ENCODE data around the gene USP5.

USP5 gene

DNA sequence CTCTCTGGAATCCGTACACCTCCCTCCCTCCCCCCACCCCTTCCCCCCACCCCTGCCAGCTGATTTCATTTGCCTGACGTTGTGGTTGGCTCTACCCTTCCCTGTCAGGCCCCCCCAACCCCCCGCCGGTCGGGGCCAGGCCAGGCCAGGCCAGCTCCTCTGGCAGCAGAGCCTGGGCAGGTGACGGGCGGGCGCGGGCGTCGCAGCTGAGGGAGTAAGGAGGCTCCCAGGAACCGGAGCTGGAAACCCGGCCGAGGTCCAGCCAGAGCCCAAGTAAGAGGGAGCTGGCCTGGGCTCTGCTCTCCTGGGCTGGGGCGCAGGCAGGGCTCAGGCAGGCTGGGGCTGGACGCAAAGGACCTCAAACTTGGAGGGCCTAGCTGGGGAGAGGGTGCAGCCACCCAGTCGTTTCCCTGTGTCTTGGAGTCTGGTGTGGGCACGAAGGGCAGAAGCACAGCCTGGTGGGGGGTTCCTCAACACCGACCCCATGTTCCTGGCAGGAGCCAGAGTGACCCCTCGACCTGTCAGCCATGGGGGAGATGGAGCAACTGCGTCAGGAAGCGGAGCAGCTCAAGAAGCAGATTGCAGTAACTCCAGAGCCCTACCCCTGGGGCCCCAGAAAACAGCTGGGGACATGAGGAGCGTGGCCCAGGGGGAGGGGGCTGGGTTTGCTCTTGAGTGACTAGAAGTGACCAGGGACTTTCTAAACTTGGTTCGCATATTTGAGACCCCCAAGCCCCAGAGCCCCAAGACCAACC lies 11.0 kb upstream of the USP5 start, which contains the start of gene GNB3:
TSS of gene GNB3 (plus strand) at position 165 of the 755 bp plus-strand sequence. CDS start at position 528, 363 bp downstream.
- no peak for DNase-seq (ENCODE audit: low read depth, low spot score)

DNA sequence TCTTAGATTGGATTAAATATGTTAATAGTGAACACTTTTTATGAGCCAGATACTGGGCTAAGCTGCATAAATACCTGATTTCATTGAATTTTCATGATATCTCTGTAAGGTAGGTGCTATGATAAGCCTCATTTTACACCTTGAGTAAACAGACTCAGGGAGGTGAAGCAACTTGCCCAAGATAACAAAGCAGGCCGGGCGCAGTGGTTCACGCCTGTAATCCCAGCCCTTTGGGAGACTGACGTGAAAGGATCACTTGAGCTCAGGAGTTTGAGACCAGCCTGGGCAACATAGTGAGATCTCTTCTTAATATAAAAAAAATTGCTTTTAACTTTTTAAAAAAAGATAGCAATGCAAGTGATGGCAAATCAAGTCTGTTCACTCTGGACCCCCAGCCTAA lies 9.9 kb upstream of the USP5 start:
- DNase-seq (ENCODE audit: low read depth, low spot score): no peak

DNA sequence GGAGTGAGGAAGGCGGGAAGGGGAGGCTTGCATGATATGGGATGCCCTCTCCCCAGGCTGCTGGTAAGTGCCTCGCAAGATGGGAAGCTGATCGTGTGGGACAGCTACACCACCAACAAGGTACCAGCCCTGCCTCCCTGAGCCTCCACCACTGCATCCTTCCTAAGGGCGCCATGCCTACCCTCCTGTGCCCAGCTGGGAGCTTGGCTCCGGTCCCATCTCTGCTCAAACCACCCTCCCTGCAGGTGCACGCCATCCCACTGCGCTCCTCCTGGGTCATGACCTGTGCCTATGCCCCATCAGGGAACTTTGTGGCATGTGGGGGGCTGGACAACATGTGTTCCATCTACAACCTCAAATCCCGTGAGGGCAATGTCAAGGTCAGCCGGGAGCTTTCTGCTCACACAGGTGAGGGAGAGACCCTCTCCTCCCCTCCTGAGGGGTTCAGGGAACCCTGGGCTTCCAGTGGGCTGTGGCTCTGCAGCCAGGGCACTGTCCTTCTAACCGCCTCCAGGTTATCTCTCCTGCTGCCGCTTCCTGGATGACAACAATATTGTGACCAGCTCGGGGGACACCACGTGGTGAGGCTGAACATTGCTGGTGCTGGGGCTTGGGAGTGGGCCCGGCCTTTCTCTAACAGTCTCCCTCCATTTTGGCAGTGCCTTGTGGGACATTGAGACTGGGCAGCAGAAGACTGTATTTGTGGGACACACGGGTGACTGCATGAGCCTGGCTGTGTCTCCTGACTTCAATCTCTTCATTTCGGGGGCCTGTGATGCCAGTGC lies 8.6 kb upstream of the USP5 start:
- no peak for DNase-seq (ENCODE audit: low read depth, low spot score)

DNA sequence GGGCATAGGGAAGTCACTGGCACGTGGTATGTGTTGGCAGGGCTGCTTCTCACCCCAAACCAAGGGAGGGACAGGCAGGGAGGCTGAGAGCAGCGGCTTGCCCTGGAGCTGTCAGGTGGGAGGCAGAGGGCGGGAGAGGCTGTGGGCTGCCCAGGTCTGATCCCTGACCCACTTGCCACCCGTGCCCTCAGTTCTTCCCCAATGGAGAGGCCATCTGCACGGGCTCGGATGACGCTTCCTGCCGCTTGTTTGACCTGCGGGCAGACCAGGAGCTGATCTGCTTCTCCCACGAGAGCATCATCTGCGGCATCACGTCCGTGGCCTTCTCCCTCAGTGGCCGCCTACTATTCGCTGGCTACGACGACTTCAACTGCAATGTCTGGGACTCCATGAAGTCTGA lies 6.6 kb upstream of the USP5 start:
- DNase-seq (ENCODE audit: low read depth, low spot score): no peak

DNA sequence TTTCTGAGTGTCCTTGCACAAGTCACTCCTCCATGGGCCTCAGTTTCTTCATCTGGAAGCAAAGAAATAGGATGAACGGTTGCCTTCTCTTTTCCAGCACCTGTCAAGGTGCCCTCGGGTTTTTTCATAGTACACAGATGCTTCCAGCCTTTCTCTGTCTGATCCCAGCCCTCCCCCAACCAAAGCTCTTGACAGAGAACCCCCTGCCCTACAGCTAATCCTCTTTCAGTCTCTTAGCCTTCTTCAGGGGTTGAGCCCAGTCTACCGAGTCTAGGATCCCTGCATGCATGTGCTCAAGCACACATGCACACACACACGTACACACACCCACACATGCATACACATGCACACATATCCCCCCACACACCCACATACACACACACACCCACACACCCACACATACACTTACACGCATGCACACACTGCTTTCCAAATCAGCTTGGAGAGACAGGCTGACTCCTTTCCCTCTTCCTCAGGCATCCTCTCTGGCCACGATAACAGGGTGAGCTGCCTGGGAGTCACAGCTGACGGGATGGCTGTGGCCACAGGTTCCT lies 5.6 kb upstream of the USP5 start:
- DNase-seq (ENCODE audit: low read depth, low spot score): no peak

DNA sequence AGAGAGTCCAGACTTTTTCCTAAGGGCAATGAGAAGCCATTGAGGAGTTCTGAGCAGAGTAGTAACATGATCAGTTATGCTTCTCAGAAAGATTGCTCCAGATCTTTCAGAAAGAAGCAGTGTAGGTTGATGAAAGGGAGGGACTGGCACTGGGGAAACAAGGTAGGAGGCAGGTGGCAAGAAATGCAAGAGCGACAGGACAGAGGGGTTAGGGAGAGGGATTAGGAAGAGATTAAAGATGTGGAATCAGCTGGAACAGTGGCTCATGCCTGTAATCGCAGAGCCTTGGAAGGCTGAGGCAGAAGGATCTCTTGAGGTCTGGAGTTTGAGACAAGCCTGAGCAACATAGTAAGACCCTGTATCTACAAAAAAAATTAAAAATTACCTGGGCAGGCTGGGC lies 4.3 kb upstream of the USP5 start:
- DNase-seq (ENCODE audit: low read depth, low spot score): no peak

DNA sequence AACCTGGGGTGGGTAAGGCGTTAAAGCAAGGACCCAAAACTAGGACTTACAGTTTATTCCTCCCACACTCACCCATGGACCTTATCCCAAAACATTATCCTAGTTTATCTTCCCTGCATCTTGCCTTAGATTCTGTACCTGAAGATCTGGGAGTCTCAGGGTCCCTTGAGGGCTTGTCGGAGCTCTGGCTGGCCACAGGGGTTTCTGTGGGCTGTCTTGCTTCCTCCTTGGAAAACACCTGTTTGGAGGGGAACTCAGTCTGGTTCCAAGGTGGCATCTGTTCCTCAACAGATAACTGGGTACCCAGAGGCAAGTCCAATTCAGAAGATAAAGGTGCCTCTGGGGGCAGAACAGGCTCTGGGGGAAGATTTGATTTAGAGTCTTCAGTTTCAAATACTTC lies 2.5 kb upstream of the USP5 start:
- no peak for DNase-seq (ENCODE audit: low read depth, low spot score)

DNA sequence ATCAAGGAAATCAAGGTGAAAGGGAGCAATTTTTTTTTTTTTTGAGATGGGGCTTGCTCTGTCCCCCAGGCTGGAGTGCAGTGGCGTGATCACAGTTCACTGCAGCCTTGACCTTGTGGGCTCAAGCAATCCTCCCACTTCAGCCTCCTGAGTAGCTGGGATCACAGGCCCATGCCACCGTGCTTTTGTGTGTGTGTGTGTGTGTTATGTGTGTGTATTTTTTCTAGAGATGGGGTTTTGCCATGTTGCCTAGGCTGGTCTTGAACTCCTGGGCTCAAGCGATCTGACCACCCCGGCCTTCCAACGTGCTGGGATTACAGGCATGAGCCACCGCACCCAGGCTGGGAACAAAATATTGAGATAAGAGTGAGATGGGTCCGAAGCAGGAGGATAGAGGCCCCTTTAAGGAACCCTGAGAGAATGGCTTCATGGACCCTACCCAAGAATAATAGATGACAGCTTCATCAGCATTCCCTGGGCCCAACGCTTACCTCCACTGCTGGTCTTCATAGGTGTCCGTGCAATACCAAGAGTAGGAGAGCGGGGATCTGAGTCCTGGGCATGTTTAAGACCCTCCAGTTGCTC lies 1.9 kb upstream of the USP5 start:
- DNase-seq (ENCODE audit: low read depth, low spot score): no peak

DNA sequence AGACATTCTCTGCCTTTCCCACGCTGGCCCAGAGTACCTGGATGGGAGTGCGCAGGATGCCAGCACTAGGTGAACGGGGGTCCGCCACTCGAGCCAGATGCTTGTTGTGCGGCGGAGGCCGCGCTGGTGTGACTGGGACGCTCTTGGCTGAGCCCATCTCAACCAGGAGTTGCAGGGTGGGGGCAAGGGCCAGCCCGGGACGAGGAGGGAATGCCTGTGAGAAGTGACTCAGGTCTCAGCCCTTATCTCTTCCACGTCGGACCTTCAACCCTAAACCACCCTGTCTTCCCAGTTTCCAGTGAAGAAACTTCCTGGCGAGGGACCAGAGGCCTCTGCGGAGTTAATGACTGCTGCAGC lies 1.2 kb upstream of the USP5 start:
- DNase-seq (ENCODE audit: low read depth, low spot score): no peak

DNA sequence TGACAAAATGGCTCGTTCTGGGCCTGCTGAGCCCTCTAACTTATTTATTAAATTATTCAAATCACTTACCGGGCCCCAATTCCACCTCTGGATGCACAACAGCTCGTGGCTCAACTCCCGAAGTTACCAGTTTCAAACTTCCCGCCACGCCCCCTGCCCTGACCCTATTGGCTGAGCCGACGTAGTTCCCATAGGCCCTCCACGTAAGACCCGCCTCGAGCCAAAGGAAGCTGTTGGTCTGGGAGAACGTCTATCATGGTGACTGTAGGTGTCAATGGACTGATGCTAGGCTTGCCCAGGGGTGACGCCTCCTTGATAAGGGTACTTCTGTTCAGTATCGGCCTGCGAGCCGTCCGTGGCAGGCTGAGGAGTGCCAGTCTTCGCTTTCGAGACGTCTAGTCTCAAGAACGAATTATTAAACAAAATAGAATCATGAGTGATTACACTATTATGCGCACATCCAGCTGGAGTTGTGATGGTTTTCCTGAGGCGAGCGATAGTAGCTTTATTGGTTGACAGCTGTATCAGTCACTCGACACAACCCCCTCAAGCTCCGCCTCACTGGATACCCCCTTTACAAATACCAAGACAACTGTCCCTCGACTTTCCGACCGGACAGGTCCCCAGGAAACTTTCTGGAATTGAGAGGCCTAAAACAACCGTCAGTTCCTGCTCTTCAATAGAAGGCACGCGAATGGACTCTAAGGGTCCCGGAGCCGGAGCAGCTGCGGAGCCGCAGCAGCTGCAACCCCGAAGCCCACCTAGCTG lies 613 bp upstream of the USP5 start, which contains the start of gene CDCA3:
TSS of gene CDCA3 (minus strand) at position 134 of the 768 bp plus-strand sequence. CDS start 334 bp downstream, outside the sequence.
- DNase-seq (ENCODE audit: low read depth, low spot score): peak; percentile 77

DNA sequence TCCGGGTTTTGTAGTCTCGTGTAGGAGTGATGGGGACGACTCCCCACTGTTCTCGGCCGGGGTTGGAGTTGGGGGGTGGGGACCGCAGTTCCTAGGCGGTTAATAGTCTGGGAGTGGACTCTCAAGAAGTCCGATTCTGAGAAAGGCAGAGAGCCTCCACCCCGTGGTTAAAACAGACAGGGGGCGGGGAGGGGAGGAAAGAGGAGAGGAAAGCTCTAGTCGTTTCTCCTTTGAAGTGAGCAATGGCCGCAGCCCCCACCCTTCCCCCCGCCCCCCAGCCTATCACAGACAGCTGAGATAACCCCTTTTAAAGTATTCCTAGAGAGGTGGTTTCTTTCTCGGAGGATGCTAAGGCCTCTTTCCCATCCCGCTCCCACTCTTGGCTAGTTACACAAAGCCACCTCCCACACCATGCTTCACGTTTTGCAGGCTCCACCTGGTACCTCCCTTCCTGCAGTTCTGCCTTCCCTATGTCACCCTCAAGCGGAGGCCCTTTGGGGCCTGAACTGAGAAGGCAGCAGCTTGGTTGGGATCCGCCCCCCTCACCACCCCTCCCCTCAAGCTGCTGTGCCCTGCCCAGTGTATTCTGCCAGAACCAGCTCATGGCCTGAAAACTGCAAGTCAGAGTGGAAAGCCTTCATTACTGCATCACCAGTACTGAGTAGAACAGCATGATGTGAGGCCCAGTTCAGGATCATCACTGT lies 853 bp downstream of the USP5 start:
- DNase-seq (ENCODE audit: low read depth, low spot score): peak; percentile 37

DNA sequence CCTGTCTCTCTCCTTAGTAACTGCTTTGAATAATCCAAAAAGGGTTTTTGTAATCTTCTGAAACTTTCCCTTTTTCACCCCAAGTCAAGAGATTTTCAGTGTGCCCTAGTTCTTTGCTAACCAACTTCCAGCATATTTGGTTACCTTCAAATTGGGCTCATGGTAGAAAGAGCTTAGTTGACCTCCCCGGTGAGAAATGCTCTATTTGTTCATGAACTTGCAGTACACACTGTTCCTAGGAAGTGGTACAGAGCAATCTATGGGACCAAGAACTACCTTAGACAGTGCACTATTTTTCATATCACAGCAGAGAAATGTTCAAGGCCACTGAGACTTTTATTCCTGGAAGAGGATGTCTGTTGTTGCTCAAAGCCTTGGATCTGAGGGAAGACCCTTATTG lies 1.7 kb downstream of the USP5 start:
- no peak for DNase-seq (ENCODE audit: low read depth, low spot score)

DNA sequence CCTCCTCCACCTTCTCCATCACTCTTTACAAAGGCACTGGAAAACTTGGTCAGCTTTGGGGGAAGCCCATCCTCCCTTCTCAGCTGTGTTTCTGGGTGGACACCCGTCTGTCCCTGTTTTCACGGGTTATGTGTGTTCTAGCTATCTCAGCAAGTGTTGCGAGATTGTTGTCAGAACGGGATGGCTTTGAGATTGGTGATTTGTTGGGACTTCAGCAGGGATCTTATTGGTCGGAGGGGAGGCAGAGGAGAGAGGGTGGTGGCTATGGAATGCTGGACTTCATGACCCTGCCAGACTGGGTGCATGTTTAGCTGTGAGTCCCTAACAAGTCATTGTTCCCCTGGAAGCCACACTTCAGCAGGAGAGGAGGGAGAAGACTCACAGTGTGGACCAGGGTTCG lies 2.1 kb downstream of the USP5 start:
- no peak for DNase-seq (ENCODE audit: low read depth, low spot score)

DNA sequence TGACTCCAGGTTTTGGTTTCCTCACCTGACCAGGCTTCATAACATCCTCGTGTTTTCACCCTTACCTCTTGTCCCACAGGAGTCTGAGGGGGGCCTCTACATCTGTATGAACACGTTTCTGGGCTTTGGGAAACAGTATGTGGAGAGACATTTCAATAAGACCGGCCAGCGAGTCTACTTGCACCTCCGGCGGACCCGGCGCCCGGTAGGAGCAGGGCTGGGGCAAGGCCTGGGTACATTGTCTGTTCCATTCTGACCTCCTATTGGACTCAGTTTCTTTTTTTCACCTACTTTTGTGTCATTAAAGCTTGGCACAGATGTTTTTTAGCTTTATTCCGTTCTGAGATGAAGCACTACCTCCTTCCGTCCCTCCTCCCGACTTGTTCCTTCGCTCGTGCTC lies 3.4 kb downstream of the USP5 start:
- DNase-seq (ENCODE audit: low read depth, low spot score): no peak

DNA sequence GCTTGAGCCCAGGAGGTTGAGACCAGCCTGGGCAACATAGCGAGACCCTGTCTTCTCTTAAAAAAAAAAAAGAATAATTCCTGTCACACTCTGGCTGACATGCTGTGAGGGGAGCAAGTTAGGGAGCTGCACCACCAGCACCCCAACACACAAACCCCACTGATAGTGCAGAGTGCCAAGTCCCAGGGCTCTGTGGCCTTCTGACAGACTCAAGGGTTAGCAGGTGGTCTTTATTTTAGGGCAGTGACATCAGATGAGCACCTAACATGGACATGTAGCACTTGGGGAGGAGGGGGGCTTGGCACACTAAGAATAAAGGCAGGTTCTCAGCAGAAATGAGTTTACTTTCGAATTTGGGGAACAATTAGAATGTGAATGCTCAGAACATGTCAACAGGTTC lies 6.8 kb downstream of the USP5 start:
- no peak for DNase-seq (ENCODE audit: low read depth, low spot score)

DNA sequence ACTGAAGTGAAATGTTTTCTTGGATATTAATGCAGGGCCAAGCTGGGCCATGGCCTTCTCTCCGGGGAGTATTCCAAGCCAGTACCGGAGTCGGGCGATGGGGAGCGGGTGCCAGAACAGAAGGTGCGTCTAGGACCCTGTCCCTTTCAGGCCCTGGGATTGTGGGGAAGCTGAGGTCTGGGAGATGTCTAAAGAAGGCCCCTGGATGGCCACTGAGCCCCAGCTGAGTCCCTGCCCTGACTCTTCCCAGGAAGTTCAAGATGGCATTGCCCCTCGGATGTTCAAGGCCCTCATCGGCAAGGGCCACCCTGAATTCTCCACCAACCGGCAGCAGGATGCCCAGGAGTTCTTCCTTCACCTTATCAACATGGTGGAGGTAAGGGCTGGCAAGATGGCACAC lies 8.2 kb downstream of the USP5 start:
- no peak for DNase-seq (ENCODE audit: low read depth, low spot score)

DNA sequence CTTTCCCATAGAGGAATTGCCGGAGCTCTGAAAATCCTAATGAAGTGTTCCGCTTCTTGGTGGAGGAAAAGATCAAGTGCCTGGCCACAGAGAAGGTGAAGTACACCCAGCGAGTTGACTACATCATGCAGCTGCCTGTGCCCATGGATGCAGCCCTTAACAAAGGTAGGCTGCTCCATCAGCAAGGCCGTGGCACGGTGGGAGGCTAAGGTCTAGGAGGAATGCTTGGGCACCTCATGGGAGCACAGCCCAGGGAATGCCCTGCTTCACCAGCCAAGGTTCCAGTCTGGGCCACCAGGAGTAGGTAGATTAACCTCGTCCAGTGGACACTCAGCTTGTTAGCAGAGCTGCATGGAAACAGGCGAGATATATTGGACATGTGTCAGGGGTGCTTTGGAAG lies 9.0 kb downstream of the USP5 start:
- DNase-seq (ENCODE audit: low read depth, low spot score): no peak

DNA sequence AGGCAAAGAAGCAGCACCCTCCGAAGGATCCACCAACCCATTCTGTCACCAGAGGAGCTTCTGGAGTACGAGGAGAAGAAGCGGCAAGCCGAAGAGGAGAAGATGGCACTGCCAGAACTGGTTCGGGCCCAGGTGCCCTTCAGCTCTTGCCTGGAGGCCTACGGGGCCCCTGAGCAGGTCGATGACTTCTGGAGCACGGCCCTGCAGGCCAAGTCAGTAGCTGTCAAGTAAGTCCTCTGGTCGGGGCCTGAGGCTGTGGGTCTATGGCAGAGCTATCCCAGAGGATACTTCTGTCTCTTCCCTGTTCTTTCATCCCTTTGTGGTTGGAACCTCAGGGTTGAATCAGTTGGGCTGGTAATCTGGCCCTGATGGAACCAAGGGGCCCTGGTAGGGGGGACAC lies 9.4 kb downstream of the USP5 start:
- DNase-seq (ENCODE audit: low read depth, low spot score): no peak

DNA sequence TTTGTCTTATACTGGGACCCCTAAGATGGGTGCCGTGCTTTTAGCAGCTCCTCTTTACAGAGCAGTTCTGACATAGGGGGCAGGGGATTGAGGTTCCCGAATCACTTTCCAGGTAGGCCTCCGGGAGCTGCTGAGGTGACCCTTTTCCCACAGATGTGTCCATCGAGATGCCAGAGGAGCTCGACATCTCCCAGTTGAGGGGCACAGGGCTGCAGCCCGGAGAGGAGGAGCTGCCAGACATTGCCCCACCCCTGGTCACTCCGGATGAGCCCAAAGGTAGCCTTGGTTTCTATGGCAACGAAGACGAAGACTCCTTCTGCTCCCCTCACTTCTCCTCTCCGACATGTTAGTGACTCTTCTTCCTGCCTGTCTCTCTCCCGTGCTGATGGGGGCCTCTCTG lies 11.1 kb downstream of the USP5 start:
- no peak for DNase-seq (ENCODE audit: low read depth, low spot score)

DNA sequence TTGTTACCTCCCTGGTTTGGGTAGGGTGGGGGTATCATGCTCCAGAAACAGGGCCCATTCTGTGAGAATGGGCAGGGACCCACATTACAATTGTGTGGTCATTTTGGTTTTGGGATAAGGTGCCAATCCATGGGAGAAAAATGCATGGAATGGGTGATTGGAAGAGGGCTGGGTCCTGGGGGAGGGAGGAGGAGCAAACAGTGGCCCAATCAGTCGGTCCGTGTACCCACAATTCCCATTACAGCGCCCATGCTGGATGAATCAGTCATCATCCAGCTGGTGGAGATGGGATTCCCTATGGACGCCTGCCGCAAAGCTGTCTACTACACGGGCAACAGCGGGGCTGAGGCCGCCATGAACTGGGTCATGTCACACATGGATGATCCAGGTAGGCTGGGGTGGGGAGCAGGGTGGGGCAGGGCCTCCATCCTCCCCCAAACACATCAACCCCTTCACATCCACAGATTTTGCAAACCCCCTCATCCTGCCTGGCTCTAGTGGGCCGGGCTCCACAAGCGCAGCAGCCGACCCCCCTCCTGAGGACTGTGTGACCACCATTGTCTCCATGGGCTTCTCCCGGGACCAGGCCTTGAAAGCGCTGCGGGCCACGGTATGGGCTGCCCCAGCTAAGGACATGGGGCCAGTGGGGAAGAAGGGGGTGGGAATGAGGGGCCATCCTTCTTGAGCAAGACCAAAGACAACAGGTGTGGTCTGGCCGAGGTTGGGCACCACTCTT lies 11.8 kb downstream of the USP5 start:
- no peak for DNase-seq (ENCODE audit: low read depth, low spot score)

Measured in activated naive CD8-positive, alpha-beta T cell treated with anti-CD3 and anti-CD28 coated beads, Interleukin-2, amount 50 U/mL, for 16 hours (primary cell).